GM21825 (cell line): ENCODE data around the gene ZNF169.
"Not testable (repeated sequence)": the region's sequence is repeated elsewhere in the genome, so short reads cannot be mapped to it uniquely, and the experiment has no call there.

ENCODE experiments used
- ATAC-seq: cut with Tn5 transposase; IDR thresholded peaks from one replicate; pipeline ENCODE4 v1.9.1; 2021; ENCODE audit warnings: mild to moderate bottlenecking, moderate library complexity; ENCODE audit not compliant: unreplicated experiment

ZNF169 gene

GRCh38 chr9:94259077-94259862, at the start of gene ZNF169:
ZNF169 (plus strand) TSS chr9:94259298; CDS start chr9:94278813, 19,515 bp downstream.
- ATAC-seq: peak; percentile 100

DNA sequence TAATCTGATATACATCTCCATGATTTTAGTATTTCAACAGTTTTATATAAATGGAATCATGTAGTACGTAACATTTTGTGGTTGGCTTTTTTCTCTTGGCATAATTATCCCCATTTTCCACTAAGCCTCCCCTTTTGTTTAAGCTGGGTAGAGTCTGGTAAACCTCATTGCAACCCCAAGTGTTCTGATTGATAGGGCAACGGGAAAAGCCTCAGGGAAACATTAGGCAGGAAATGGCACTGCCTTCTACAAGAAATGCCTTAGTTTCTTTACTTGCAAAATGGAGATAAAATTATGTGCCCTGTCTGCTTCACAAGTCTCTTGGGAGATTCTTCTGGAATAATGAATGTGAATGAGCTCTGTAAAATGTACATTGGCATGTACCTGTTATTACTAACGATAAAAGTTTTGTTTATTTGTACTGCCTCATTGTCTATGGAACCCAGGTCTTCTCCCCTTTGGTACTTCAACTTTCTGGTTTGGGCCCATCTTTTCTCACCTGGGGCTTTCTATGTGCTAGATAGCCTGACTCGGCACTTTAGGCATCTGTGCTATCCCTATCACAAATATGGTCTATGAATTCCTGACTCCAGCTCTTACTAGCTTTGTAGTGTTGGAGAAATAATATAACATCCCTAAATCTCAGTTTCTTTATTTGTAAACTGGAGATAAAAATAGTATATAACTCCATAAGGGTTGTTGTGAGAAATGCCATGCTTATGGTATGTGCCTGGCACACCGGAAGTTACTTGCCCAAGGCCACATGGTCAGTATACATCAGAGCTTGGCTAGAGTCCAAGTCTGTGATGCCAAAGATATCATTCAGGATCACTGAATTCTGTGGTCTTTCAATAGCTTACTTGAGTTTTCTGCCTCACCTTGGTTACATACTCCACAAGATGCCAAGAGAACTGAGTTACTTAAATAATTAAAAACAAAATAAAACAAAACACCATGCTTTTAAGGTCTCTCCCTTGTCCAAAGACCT, 48.2 kb upstream of the ZNF169 start:
- no peak for ATAC-seq

DNA sequence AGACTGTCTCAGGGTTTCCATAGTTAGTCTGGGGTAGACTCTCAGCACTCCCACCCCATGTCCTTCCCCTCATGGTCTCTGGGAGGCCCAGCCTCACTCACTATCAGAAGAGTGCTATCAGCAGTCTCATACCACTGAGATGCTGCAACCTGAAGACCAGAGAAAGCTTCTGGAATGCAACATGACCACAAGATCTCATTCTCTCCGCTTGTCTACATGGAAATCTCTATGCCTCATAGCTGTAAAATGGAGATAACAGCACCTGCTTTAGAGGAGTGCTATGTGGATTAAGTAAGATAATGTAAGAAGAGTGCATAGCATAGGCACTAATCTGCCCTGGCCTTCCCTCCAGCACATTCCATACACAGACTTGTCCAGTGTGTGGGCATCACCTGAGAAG, 47.0 kb upstream of the ZNF169 start:
- ATAC-seq: no peak

DNA sequence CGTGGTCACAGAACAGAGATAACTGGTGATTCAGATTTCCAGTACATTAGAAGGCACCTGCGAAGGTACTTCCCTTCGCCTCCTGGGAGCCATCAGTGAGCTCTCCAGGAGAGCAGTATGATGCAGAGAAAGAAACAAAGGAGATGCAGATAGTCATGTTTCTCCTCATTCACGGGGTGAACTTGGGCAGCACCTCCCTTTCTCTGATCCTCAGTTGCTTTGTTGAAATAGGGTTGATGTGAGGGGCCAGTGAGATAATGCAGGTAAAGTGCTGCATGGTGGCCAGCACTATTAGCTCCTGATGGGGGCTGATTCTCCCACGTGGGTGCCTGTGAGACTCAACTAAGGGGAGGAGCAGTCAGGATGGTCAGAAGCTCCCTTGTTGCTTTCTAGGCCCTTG, 46.6 kb upstream of the ZNF169 start:
- ATAC-seq: no peak

- peak; percentile 80 for ATAC-seq
These were observed 45.5 kb upstream of the ZNF169 start for GRCh38 chr9:94213511-94214124.

GRCh38 chr9:94222870-94223269, 36.2 kb upstream of the ZNF169 start:
- ATAC-seq: no peak

- not testable (repeated sequence) for ATAC-seq
These were observed 33.7 kb upstream of the ZNF169 start for GRCh38 chr9:94225413-94225812.

DNA sequence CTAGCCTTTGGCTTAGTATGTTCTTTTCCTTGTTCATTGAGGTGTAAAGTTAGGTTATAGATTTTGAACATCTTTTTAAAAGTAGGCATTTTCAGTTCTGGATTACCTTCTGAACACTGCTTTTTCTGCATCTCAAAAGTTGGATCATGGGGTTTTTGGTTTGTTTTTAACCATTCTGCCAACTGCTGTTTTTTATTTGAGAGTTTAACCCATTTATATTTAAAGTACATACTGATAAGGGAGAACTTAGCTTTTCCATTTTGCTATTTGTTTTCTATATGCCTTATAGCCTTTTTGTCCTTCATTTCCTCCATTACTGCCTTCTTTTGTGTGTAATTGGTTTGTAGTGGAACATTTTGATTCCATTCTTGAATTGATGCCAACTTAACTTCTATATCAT, 30.5 kb upstream of the ZNF169 start:
- no peak for ATAC-seq

GRCh38 chr9:94232428-94232827, 26.7 kb upstream of the ZNF169 start:
- no peak for ATAC-seq

DNA sequence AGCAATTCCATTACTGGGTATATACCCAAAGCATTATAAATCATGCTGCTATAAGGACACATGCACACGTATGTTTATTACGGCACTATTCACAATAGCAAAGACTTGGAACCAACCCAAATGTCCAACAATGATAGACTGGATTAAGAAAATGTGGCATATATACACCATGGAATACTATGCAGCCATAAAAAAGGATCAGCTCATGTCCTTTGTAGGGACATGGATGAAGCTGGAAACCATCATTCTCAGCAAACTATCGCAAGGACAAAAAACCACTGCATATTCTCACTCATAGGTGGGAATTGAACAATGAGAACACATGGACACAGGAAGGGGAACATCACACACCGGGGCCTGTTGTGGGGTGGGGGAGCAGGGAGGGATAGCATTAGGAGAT, 18.0 kb upstream of the ZNF169 start:
- not testable (repeated sequence) for ATAC-seq

DNA sequence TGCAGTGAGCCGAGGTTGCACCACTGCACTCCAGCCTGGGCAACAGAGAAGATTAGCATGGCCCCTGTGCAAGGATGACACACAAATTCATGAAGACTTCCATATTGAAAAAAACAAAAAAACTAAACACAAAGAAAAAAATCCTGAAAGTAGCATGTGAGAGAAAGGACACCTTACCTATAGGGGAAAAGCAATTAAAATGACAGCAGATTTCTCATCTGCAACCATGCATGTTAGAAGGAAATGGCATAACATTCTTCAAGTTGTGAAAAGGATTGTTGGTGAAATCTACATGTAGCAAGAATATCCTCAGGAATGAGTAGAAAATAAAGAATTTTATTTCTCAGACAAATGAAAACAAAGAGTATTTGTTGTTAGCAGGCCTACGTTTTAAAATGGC, 13.4 kb upstream of the ZNF169 start:
- no peak for ATAC-seq

DNA sequence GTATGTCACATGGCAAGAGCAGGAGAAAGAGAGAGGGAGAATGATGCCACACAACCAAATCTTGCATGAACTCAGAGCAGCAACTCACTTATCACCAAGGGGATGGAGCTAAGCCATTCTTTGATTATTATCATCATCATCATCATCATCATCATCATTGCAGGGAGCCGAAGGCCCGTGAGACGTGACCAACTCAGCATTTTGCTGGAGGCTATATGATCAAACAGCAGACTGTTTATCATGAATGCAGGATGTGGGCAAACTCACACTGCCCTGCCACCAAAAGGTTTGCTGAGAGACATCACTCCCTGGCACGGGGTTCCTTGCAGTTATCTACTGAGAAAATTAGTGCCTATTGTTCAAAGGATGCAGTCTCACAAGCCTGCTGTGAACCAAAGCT, 8.6 kb upstream of the ZNF169 start:
- ATAC-seq: no peak

- ATAC-seq: no peak
These were observed 3.1 kb upstream of the ZNF169 start for GRCh38 chr9:94256007-94256406.

- ATAC-seq: not testable (repeated sequence)
These were observed 6.7 kb downstream of the ZNF169 start for GRCh38 chr9:94265626-94266402.

- no peak for ATAC-seq
These were observed 10.2 kb downstream of the ZNF169 start for GRCh38 chr9:94269264-94269663.

- no peak for ATAC-seq
These were observed 10.9 kb downstream of the ZNF169 start for GRCh38 chr9:94270009-94270408.

GRCh38 chr9:94277029-94277428, 17.9 kb downstream of the ZNF169 start:
- ATAC-seq: not testable (repeated sequence)

- no peak for ATAC-seq
These were observed 18.9 kb downstream of the ZNF169 start for GRCh38 chr9:94277885-94278536.

DNA sequence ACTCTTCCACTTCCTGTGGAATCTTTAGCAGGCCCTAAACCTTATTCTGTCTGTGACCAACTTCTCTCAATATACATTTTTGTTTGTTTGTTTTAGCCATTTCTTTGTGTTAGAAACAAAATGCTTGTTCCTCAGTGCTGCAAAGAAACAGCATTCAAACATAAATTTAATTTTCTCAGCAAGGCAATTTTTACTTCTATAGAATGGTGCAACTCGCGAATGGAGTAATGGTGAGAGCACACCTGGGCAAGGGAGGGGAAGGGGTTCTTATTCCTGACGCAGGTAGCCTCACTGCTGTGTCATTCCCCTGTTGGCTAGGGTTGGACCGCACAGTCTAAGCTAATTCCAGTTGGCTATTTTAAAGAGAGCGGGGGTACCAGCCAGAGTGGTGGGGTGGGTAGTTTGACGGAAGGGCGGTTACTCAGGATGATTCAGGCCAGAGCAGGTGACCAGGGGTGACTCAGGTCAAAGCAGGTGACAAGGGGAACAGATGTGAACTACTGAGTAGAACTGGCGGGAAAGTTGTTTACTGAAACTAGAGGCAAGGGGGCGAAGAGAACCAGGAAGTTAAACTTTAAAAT, 21.4 kb downstream of the ZNF169 start:
- ATAC-seq: no peak

DNA sequence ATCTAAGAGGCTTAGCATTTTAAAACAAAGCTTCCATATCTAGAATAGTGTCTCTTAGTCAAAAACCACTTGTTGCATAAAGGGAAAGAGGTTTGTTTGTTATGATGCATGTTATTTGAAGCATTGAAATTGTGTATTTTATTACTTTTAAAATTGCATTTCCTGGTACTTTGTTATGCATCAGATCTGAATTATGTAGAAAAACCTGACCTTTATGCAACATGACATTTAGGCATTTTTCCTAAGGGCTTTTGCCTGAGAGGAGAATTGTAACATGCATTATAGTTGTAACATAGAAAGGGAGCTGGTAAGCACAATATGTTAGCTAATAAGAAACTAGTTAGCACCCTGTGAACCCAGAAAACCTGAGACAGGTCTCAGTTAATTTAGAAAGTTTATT, 22.0 kb downstream of the ZNF169 start:
- no peak for ATAC-seq
